Activated T-cell treated with anti-CD3 and anti-CD28 coated beads, Interleukin-2, amount 50 U/mL, for 48 hours (primary cell): Measurements from ENCODE around the gene C2CD2L.
"Not testable (repeated sequence)": the region's sequence is repeated elsewhere in the genome, so short reads cannot be mapped to it uniquely, and the experiment has no call there.

Experiments
- DNase-seq, 2 experiments: peaks; one replicate each; pipeline ENCODE4 v3.0.0-alpha.2; 2020

The C2CD2L gene

DNA sequence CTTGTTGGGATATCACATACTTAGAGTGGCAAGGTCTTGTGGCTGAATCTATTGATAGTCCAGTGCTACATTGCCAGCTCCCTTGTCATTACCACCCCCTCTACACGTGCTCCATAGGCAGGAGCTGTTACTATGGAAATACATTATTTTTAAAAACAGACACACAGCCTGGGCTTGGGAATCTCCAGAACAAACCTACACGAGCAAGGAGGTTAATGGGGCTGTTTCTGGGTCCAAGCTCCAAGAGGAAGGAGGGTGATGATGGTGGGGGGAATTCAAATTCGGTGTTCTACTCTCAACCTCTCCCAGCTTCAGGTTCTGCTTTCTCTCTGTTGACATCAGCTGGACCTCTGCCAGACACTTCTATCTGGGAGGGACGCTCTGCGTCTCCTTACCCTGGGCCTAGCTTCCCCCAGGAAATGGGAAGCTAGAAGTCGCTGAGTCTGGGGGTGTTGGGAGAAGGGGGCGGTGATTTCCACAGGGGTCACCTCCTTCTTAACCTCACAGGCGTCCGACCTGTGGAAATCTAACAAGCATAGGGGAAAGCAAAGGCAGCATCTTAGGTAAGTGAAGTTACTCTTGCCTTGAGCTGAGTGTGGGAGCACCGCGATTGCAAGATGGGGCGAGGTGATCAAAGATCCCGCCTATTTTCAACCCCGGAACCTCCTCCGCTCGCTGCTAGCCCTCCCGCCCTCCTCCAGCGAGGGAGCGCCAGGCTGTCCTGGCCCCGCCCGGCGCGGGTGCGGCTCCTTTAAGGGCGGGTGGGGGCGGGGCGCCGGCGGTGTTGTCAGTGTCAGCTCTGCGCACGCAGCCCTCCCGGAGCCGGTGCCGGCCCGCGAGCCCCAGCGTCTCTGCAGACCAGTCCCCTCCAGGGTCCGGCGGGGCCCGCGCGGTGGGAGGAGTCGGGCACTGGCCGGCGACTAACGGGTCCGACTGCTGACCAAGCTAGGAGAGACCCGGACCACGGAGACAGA, at the start of gene C2CD2L:
C2CD2L (plus strand) TSS at position 781 of the 974 bp plus-strand sequence. CDS start 398 bp downstream, outside the sequence.
- peak; percentile 90 to 93 for DNase-seq

DNA sequence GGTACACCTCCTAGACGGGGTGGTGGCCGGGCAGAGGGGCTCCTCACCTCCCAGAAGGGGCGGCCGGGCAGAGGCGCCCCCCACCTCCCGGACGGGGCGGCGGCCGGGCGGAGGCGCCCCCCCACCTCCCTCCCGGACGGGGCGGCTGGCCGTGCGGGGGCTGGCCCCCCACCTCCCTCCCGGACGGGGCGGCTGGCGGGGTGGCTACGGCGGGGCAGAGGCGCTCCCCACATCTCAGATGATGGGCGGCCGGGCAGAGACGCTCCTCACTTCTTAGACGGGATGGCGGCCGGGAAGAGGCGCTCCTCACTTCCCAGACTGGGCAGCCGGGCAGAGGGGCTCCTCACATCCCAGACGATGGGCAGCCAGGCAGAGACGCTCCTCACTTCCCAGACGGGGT, 48.0 kb upstream of the C2CD2L start:
- DNase-seq, result not testable (repeated sequence)

DNA sequence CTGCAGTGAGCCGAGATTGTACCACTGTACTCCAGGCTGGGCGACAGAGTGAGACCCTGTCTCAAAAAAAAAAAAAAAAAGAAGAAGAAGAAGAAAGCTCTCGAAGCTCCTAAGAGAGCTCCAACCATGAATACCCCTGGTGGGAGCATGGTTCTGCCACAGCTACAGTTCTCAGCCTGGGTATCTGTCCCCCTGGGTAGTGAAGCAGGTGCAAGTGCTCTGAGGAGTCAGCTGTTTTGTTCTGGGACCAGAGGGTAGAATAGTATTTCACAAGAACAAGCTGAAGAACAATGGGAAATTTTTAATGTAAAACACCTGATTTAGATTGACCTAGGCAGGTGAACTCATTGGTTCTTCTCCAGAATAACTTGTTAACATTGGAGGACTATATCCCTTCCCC, 45.9 kb upstream of the C2CD2L start:
- no peak for DNase-seq

- DNase-seq, result no peak
These were observed 44.4 kb upstream of the C2CD2L start for GRCh38 chr11:119062779-119063178.

- peak; percentile 56 to 57 for DNase-seq
These were observed 41.8 kb upstream of the C2CD2L start for GRCh38 chr11:119065369-119065768.

DNA sequence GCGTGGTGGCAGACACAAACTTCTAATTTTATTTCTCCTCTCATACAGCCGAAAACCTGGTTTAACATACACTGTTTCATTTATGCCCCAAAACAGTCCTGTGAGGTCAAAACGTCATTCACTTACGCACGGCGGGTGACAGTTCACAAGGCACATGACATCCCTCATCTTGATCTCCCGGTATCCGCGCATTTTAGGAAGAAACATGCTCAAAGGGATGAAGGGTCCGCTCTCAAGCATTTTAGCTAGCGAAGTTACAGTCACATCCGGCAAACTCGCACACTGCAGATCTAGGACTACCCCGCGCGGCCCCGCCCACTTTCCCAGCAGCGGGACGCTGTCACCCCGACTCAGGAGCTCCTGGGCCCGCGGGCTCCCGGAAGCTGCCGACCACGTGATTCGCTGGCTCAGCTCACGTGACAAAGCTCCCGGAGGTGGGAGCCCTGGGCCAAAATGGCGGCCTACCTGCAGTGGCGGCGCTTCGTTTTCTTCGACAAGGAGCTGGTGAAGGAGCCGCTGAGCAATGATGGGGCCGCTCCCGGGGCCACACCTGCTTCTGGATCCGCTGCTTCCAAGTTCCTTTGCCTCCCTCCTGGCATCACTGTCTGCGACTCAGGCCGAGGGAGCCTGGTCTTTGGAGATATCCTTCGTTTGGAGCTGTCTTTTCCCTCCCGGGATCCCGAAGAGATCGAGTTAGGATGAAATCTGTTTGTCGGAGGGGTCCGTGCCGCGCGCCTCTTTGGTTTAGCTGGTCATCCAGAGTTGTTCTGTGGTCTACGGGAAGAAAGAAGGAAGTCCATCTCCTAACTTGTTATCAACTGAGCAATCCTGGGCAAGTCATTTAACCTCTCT, 39.5 kb upstream of the C2CD2L start, which contains the start of gene VPS11:
VPS11 (plus strand) TSS at position 448 of the 852 bp plus-strand sequence; CDS start at position 454, 6 bp downstream.
- DNase-seq, result peak; percentile 96 to 98

GRCh38 chr11:119077839-119078238, 29.3 kb upstream of the C2CD2L start:
- no peak for DNase-seq

DNA sequence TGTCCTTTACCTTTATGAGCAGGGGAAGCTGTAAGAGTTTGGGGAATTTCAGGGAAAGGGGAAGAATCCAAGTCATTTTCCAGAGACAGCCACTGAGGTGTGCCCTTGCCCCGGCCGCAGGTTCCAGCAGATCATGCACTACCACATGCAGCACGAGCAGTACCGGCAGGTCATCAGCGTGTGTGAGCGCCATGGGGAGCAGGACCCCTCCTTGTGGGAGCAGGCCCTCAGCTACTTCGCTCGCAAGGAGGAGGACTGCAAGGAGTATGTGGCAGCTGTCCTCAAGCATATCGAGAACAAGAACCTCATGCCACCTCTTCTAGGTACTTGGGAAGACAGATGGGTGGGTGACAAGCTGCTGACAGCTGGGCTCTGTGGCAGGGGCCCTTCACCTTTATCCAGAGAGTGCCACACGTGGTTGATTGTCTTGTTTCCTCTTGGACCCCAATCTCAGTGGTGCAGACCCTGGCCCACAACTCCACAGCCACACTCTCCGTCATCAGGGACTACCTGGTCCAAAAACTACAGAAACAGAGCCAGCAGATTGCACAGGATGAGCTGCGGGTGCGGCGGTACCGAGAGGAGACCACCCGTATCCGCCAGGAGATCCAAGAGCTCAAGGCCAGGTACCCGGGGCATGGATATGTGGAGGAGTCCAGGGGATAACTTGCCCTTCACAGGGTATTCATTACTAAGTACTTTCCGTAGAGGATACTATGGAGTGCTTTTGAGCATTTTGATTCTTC, 28.3 kb upstream of the C2CD2L start:
- DNase-seq, result no peak

GRCh38 chr11:119081682-119082260, 25.4 kb upstream of the C2CD2L start:
- DNase-seq, result no peak

- DNase-seq, result peak; percentile 96 to 97
These were observed 22.3 kb upstream of the C2CD2L start, which contains the start of gene HMBS for GRCh38 chr11:119084663-119085436. HMBS (plus strand) TSS chr11:119084881; CDS start chr11:119085034, 153 bp downstream.

DNA sequence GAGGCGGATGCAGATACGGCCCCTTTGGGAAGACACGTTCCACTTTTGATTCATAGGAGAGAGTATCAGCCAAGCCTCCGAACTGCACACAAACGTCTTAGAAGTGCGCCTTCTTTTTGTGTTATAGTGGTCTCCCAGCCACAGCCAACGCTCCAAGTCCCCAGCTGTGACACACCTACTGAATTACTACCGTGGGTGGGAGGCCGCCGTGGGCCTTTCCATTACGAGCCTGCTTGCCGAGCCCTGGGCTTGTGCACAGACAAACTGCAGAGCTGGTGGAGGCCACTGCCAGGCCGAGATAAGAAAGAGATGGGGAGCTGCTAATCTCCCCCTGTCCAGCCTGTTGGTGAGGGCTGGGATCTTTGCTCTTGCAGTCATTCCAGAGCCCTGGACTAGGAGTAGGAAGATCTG, 21.7 kb upstream of the C2CD2L start:
- DNase-seq, result peak in 1 of 2 experiments; percentile 67

GRCh38 chr11:119087123-119087522, 20.0 kb upstream of the C2CD2L start:
- no peak for DNase-seq

DNA sequence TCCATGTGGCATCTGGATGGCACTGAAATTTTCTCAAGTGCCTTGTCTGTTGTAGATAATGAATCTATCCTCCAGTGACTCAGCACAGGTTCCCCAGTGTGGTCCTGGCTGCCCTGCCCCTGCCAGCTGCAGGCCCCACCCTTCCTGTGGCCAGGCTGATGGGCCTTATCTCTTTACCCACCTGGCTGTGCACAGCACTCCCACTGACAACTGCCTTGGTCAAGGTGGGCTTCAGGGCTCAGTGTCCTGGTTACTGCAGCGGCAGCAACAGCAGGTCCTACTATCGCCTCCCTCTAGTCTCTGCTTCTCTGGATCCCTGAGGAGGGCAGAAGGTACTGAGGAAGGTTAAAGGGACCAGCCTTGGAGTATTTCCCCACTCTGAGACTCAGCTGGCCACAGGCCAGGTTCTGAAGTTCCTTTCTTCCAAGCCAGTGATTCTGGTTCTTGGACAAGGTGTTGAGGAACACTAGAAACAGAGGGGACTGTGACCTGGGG, 19.4 kb upstream of the C2CD2L start:
- DNase-seq, result no peak

GRCh38 chr11:119088406-119088805, 18.7 kb upstream of the C2CD2L start:
- DNase-seq, result no peak

DNA sequence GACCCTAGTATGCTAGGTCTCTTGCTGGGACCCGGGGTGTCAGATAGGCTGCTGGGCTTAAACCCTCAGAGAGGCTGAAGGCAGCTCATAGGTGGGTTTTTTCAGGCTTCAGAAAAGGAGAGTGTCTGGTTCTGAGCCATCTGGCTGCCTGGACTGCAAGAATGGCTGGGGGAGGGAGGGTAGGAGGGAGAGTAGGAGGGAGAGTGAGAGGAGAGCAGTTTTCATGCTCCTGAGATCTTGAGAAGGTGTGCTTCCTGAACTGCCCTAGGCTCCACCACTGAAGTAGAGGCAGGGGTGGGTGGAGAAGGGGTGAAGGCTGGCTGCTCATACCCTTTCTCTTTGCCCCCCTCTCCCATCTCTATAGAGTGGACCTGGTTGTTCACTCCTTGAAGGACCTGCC, 17.8 kb upstream of the C2CD2L start:
- DNase-seq, result no peak

DNA sequence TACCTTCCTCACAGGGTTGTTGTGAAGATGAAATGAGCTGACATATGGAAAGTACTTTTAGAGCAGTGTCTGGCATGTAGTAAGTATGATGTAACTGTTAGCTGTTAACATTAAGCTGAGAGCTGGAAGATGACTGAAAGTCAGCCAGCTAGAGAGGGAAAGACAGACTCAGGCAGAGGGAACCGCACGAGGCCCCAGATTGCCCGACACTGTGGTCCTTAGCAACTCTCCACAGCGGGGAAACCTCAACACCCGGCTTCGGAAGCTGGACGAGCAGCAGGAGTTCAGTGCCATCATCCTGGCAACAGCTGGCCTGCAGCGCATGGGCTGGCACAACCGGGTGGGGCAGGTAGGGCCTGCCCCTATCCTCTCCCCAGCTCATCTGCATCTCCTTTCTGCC, 16.0 kb upstream of the C2CD2L start:
- DNase-seq, result peak in 1 of 2 experiments; percentile 29

- DNase-seq, result peak; percentile 31 to 38
These were observed 14.9 kb upstream of the C2CD2L start for GRCh38 chr11:119091966-119092879.

- peak; percentile 35 to 43 for DNase-seq
These were observed 14.0 kb upstream of the C2CD2L start for GRCh38 chr11:119092880-119093842.
